NCI-H1105 (cell line): ENCODE data around the gene RNF213.
"Not testable (repeated sequence)": the region's sequence is repeated elsewhere in the genome, so short reads cannot be mapped to it uniquely, and the experiment has no call there.

Experiments used
- DNase-seq: peaks from one replicate; lab custom pipeline; 2025; lab: John Stamatoyannopoulos, UW

RNF213 gene

DNA sequence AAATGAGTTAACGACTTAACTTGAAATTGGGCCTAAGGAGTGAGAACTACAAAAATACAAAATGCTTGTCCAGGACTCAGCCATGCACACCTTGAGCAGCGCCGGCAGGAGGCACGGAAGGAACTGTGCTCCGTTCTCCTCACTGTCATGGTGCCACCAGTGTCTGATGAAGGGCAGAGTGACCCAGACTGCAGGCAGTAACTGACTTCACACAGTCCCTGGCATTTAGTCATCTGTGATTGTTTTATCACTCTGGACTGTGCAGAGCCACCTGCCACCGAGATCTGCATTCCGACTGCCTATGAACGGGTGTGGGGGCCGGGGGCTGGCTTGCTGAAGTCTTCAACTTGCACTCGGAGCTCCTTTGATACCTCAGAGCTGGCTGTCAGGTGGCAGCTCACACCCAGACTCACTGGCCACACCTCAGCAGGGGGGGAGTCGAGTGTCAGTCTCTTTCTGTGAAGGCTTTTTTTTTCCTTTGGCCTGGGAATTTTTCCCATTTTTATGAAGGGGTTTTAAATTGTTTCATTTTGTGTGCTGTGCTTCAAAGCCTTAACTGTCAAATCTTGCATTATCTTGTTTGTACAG, 134.1 kb downstream of the RNF213 start:
- DNase-seq = no peak

DNA sequence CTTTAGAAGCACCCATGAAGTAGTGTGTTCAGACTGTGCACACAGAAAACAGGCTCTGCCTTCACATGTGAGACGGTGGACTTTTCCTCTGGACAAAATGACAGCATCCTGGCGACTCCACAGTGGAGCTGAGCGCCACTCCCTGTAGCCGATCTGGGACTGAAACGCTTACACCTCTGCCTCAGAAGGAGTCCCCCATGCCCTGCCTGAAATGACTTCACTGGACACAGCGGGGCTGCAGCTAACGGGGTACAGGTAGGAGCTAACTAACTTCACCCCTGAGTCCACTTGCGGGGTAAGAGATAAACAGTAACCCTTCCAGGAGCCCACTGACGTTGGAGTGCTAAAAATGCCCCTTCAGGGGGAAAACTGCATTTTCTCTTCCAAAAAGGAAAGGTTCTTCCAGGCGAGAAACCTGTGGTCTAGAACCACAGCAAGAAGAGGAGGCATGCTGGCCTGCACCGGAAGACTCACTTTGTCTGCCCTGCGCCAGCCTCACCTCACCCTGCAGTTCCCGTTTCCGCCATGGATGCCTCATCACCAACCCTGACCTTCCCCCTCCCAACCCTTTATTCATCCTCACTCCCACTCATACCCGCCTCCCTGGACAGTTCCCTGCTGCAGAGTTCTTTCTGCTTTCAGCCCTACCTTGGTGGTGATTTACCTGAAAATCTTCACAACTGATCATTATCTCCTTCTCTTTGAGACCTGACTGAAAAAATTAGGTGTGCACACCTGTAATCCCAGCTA, 134.9 kb downstream of the RNF213 start:
- no peak for DNase-seq

DNA sequence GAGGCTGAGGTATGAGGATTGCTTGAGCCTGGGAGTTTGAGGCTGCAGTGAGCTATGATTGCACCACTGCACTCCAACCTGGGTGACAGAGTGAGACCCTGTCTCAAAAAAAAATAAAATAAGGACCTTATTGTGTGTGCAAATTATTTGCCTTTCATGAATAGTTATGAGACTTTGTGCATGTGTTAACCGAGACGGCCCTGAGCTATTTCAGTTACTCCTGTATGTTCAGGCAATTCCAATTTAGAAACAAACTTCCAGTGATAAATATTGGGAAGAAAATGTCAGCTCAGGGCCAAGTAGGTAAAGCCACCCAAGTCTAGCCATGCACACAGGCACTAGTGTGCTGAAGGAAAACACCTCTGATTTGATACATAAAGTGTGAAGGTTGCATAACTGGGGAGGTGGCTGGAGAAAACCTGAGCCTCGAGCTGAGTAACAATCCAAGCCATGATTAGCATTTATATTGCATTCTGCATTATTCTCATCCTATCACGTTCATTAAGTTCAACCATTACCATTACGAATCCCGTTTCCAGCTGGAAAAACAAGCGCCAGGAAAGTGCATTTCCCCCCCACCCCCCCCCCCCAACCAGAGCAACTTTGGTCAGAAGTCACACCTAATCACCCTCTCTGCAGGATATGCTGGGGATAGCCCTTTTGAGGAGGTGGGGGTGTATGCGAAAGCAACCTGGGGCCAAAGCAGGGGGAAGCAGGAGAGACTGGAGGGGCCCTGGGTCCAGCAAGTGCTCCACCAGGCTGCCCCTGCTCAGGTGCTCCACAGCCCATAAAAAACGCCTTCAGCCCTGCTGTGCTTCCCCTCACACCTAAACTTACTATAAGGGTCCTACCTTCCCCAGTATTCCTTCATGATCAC, 135.7 kb downstream of the RNF213 start:
- no peak for DNase-seq

DNA sequence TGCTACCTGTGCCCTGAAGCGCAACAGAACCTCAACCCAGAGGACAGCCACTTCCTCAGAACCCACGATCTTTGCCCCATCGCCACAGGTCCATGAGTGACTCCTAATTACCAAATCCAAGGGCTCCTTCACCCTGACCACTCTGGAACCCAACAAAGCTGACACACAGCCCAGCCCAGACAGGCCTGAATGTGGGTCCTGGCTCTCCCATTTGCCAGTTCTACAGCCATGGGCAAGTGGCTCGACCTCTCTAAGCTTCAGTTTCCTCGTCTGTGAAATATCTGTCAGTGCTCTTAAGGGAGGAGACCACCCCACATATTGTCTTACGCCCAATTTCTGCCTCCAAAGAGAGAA, 136.4 kb downstream of the RNF213 start:
- no peak for DNase-seq

DNA sequence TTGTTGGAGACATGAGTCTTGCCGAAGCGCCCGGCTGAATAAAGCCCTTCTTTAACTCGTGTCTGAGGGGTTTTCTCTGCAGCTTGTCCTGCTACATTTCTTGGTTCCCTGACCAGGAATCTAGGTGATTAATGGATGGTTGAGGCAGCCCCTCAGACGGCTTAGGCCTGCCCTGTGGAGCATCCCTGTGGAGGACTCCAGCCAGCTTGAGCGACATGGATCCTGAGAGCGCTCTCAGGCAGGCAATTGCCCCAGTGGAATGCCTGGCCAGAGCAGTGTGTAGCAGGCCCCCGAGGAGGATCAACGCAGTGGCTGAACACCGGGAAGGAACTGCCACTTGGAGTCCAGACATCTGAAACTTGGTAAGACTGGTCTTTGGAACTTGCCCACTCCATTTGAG, 137.0 kb downstream of the RNF213 start:
- no peak for DNase-seq

DNA sequence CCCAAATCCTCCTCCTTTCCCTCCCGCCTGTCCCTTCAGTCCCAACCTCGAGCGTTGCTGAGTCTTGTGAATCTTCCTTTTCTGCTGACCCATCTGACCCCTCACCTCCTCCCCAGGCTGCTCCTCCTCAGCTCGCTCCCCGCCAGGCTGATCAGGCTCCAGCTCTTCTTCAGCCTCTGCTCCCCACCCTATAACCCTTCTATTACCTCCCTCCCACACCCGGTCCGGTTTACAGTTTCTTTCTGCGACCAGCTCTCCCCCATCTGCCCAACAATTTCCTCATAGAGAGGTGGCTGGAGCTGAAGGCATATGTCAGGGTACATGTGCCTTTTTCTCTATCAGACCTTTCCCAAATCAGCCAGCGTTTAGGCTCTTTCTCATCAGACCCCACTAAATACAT, 140.4 kb downstream of the RNF213 start:
- not testable (repeated sequence) for DNase-seq

DNA sequence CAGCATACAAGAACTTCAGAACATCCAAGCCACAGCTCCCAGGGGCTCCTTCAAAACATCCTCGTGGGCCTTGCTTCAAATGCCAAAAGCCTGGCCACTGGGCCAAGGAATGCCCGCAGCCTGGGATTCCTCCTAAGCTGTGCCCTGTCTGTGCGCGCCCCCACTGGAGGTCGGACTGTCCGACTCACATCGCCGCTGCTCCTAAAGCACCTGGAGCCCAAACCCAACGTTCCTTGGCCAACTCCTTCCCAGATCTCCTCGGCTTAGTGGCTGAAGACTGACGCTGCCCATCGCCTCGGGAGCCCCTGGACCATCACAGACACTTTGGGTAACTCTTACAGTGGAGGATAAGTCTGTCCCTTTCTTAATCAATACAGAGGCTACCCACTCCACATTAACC, 141.4 kb downstream of the RNF213 start:
- not testable (repeated sequence) for DNase-seq

DNA sequence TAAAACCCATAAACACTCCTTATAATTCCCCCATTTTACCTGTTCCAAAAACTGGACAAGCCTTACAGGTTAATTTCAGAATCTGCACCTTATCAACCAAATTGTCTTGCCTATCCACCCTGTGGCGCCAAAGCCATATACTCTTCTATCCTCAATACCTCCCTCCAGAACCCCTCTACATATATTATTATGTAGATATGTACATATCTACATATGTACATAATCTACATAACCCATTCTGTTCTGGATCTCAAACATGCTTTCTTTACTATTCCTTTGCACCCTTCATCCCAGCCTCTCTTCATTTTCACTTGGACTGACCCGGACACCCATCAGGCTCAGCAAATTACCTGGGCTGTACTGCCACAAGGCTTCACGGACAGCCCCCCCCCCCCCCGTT, 142.3 kb downstream of the RNF213 start:
- no peak for DNase-seq

DNA sequence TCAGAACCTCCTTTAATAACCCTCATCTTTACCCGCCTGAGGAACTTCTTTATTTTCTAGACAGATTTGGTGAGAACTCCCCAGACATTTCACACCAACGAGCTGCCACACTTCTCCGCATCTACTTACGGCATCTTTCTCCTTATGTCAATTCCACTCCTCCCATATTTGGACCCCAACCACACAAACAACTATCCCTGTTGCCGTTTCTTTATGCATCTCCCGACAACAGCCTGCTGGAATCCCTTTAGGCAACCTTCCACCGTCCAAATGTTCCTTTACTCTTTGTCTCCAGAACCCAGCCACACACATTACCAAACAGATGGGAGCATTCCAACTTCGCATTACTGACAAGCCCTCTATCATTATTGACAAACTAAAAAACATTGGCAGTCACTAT, 145.5 kb downstream of the RNF213 start:
- no peak for DNase-seq

DNA sequence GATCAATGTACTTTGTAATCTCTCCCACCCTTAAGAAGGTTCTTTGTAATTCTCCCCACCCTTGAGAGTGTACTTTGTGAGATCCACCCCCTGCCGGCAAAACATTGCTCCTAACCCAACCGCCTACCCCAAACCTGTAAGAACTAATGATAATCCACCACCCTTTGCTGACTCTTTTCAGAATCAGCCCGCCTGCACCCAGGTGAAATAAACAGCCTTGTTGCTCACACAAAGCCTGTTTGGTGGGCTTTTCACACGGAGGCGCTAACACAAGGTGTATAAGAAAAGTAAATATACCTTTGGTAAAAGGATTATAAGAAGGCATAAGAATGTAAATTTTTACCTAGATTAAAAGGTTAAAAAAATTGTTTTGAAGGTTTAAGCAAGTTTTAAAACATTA, 147.3 kb downstream of the RNF213 start:
- not testable (repeated sequence) for DNase-seq

DNA sequence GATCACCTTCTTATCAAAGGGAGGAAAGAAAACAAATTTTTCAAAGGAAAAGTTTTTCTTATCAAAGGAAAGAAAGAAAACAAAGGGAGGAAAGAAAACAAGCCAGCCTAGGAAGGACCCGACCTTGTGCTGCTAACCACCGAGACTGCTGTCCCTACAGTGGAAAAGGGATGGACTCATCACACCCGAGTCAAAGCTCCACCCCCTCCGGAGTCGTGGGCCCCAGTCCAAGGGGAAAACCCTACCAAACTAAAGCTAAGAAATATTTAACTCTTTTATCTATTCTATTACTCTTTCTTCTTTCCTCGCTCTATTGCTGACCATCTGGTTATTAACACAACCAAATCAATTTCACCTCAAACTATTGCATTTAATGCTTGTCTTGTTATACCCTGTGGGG, 148.2 kb downstream of the RNF213 start:
- DNase-seq = no peak

DNA sequence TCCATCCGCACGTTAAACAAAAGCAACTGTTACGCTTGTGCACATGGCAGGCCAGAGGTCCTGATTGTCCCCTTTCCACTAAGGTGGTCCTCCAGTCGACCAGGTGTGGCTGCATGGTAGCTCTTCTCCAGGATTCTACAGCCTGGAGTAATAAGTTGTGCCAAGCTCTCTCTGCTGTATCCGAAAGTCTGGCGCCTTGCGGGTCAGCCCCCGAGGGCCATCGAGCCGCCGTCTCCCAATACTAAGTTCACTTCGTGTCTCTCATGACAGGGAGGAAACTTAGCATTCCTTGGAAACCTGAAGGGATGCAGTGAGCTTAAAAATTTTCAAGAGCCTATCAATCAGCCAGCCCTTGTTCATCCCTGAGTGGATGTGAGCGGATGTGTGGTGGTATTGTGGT, 149.0 kb downstream of the RNF213 start:
- DNase-seq = no peak

DNA sequence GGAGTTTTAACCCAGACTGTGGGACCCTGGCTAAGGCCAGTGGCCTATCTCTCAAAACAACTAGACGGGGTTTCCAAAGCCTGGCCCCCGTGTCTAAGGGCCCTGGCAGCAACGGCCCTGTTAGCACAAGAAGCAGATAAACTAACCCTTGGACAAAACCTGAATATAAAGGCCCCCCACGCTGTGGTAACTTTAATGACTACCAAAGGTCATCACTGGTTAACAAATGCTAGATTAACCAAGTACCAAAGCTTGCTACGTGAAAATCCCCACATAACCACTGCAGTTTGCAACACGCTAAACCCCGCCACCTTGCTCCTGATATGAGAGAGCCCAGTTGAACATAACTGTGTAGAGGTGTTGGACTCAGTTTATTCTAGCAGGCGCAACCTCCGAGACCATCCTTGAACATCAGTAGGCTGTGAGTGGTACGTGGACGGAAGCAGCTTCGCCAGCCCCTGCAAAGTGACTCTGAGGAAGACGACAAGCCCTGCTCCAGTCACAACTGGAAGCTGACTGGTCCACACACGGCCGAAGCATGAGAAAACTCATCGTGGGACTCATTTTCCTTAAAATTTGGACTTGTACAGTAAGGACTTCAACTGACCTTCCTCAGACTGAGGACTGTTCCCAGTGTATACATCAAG, 149.9 kb downstream of the RNF213 start:
- not testable (repeated sequence) for DNase-seq

DNA sequence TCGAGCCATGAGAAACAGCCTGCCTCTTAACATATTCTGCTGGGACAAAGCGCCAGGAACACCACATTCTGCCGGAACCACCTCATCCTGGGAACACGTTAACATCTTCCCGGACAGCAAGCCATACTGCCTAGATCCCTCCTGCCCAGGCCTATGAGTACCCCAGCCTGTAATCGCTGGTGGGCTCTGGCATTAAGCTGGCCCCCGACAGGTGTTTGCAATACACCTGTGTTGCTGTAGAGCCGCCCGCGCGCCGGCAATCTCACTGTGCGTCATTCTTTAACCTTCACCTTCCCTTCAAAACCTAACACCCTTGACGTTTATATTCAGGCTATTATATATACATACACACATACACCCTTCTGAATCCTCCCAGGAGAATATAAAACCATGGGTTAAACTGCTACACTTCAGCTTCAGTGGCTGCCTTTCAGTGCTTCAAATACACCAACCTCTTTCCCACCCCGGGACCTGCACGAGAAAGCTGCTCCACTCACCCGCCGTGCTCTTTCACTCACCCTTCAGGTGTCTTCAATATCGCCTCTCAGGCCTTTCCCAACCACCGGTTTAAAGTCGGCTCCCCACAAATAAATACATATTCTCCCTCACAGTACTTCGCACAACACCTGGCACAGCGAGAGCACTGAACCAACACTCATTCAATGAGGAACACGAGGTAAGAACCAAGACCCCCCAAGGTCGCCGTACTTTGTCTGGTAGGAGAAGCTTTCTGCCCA, 153.3 kb downstream of the RNF213 start:
- no peak for DNase-seq

DNA sequence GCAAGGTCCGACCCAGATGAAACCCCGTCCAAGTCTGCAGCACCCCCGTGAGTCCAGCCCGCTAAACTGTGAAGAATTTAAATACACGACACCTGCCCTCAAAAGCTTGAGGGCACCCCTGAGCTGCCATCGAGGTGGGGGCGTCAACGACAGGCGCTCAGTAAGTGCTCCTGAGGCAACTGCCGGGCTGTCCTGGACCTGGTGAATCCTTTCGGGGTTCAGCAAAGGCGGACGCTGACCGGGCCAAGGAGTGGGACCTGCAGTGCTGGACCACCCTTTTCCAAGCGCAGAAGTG, 153.8 kb downstream of the RNF213 start:
- no peak for DNase-seq

DNA sequence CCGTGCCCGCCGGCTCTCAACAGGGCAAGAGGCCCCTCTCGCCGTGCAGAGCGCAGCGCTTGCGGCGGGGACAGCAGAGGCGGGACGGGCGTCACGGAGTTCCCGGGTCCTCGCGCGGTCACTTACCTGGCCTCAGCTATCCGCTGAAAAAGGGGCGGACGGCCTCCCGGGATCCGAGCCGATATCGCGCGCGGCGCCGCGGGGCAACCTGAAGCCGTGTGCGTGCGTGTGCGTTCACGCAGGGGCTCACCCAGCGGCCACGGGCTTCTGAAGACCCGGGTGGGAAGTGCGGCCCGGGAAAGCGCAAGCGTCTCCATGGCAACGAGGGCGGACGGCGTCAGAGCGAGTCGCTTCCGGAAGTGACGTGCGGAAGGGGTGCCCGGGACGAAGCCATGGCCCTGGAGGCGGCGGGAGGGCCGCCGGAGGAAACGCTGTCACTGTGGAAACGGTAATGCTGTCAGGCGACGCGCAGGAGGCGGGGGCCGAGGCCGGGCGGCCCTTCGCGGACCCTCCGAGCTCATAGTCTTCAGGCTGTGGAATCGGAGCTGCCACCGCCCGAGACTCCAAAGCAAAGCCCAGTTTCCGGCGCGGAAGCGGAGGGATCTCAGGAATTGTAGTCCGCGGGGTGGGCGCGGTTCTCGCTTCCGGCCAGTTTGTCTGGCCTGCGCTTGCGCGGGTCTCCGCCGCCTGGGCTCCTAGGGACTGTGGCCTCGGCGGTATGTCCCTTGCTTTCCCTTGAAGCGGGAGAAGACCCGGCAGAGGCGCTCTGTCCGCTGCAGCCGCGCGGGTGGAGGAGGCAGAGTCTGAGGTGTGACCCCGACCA, 154.4 kb downstream of the RNF213 start, which contains the start of gene ENDOV:
Gene ENDOV (plus strand): TSS at position 365 of the 823 bp plus-strand sequence. CDS start 28 bp downstream, at position 393.
- peak; percentile 84 for DNase-seq

DNA sequence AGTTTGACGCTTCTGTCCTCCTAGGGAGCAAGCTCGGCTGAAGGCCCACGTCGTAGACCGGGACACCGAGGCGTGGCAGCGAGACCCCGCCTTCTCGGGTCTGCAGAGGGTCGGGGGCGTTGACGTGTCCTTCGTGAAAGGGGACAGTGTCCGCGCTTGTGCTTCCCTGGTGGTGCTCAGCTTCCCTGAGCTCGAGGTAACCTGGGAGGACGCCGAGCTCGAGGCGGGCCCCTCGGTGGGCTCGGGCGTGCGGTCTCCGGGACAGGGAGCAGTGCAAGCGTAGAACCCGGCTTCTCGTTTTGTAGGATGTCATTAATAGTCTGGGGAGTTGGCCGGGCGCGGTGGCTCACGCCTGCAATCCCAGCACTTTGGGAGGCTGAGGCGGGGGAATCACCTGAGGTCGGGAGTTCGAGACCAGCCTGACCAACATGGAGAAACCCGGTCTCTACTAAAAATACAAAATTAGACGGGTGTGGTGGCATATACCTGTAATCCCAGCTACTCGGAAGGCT, 155.0 kb downstream of the RNF213 start:
- DNase-seq = no peak

DNA sequence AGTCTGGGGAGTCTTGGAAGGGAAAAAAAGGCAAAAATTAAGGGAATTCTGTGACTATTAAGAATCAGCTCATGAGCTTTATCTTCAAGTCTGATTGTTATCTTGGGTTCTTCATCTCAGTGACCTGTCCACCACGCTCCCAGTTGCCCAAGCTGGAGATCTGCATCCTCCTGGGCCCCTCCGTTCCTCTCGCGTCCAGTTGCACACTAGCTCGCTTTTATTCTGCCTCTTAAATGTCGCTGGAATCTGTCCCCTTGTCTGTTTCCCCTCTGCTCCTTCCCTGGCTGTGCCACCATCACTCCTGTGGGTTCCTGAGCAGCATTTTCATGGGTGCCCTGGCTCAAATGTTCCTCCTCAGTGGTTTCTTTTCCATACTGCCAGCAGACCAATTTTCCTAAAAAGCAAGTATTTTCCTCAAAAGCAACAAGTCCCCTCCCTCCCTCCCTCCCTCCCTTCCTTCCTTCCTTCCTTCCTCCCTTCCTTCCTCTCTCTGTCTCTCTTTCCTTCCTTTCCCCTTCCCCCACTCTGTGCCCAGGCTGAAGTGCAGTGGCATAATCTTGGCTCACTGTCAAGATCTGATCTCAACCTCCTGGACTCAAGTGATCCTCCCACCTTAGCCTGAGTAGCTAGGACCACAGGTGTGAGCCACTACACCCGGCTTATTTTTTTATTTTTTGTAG, 155.7 kb downstream of the RNF213 start:
- no peak for DNase-seq

DNA sequence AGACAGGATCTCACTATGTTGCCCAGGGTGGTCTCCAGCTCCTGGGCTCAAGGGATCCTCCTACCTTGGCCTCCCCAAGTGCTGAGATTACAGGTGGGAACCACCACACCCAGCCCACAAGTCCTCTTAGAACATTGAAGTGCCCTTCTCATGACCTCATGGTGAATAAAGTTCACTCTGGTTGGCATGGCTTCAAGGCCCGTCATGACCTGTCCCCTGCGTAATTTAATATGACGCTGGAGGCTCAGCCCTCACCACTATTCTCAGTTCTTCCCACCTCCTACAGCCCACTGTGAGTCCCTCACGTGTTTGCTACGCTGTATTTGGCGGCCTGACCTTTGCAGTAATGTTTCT, 156.3 kb downstream of the RNF213 start:
- DNase-seq = no peak

DNA sequence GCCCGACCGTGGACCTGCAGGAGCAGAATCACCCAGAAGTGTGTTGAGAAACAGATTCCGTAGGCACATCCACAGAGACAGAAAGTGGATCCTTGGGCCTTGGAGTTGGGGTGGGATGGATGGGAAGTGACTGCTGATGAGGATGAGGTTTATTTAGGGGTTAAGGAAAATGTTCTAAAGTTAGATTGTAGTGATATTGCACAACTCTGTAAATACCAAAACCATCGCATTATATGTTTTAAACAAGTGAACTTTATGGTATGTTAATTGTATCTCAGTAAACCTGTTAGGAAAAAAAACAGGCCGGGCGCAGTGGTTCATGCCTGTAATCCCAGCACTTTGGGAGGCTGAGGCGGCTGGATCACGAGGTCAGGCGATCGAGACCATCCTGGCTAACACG, 157.9 kb downstream of the RNF213 start:
- DNase-seq = no peak
